GM12872 (cell line): ENCODE results near the gene SOX5.

Source experiments
- CTCF ChIP-seq: IDR thresholded peaks from 3 replicates; pipeline ENCODE4 v1.5.1; 2011; ENCODE audit warnings: low read depth, mild to moderate bottlenecking, low read length, moderate library complexity; ENCODE audit not compliant: insufficient read depth

SOX5 gene

GRCh38 chr12:23533265-23533664, 416.2 kb downstream of the SOX5 start:
- TF ChIP-seq CTCF, result no peak

- no peak for TF ChIP-seq CTCF
Measured at GRCh38 chr12:23528316-23528715, 421.2 kb downstream of the SOX5 start.

GRCh38 chr12:23525450-23526072, 423.9 kb downstream of the SOX5 start:
- no peak for TF ChIP-seq CTCF

GRCh38 chr12:23523339-23523738, 426.1 kb downstream of the SOX5 start:
- TF ChIP-seq CTCF, result no peak

DNA sequence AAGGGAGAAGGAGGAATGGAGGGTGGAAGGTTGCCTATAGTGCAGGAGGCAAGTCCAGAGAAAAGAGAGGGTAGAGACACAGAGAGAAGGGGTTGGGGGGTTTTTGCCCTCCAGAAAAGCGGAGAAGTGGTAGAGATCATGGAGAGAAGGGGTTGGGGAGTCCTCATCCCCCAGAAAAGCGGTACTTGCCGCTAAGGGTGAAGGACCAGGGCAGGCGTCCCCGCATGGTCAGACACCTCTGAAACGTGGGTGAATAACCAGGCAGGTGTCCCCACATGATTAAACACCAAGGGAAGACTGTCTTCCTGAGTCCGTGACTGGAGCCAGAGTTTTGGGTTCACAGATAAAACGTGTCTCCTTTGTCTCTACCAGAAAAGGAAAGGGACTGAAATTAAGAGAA, 439.0 kb downstream of the SOX5 start:
- no peak for TF ChIP-seq CTCF

GRCh38 chr12:23504641-23505399, 444.6 kb downstream of the SOX5 start:
- no peak for TF ChIP-seq CTCF

- peak; percentile 20; the same call in 1 of the 3 replicates for TF ChIP-seq CTCF
Measured at GRCh38 chr12:23504043-23504442, 445.4 kb downstream of the SOX5 start.
